Hepatocyte (in vitro differentiated cells): ENCODE data around the gene MLLT1.

Source experiments
- EZH2 ChIP-seq: fragments of 200-600 bp; sonication (generic); IDR thresholded peaks from 2 replicates; pipeline ENCODE4 v1.6.1; 2016; ENCODE audit warnings: antibody characterized with exemption, mild to moderate bottlenecking, borderline replicate concordance
- EZH2phosphoT487 ChIP-seq: fragments of 200-600 bp; sonication (generic); IDR thresholded peaks from one replicate; pipeline ENCODE4 v1.6.1; 2018; ENCODE audit warnings: antibody characterized with exemption, mild to moderate bottlenecking, low read depth, moderate library complexity; ENCODE audit not compliant: unreplicated experiment, severe bottlenecking
- TF ChIP-seq, protein P1 (sequence below): fragments of 200-600 bp; sonication (generic); IDR thresholded peaks from 2 replicates; pipeline ENCODE4 v1.5.1; 2016; ENCODE audit warnings: antibody characterized with exemption, mild to moderate bottlenecking; ENCODE audit not compliant: poor library complexity

DNA sequence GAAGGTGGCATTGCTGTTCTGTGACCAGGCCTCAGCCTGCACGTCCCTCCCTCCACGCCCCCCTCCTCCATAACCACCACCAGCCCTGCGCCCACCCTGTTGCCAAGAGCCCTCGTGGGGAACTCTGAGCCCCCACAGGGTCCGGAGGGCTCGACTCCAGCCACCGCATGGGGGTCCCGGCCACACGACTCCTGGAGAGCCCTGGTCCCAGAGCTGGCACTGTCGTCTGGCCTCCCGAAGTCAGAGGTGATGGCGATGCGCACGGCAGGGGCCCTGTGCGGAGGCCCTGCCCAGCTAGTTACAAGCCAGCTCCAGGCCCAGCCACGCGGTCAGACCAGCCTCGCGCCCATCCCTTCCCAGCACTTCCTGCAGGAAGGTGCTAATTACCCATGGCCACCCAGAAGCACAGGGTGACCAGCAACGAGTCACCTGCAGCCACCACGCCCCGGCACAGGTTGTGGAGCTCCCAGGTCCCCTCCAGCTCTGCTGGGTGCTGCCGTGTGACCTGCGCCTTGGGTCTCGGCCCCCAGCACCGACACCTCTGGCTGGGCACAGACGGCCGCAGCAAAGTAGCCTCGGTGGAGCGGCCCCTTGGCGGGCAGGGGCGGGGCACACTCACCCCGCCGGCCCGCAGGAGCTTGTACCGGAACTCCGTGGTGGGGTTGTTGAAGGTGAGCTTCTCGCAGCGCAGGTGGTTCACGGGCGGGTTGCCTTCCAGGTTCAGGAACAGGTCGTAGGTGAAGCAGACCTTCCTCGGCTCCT is 49.6 kb downstream of the MLLT1 start:
- TF ChIP-seq, protein P1, sequence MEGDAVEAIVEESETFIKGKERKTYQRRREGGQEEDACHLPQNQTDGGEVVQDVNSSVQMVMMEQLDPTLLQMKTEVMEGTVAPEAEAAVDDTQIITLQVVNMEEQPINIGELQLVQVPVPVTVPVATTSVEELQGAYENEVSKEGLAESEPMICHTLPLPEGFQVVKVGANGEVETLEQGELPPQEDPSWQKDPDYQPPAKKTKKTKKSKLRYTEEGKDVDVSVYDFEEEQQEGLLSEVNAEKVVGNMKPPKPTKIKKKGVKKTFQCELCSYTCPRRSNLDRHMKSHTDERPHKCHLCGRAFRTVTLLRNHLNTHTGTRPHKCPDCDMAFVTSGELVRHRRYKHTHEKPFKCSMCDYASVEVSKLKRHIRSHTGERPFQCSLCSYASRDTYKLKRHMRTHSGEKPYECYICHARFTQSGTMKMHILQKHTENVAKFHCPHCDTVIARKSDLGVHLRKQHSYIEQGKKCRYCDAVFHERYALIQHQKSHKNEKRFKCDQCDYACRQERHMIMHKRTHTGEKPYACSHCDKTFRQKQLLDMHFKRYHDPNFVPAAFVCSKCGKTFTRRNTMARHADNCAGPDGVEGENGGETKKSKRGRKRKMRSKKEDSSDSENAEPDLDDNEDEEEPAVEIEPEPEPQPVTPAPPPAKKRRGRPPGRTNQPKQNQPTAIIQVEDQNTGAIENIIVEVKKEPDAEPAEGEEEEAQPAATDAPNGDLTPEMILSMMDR = no peak
- no peak for TF ChIP-seq EZH2
- no peak for TF ChIP-seq EZH2phosphoT487
